Lower leg skin (tissue), 3 donors: ENCODE data around the gene BMP7.

Experiments used
- POLR2A ChIP-seq, 2 donors: fragments of 450-650 bp; IDR thresholded peaks; one replicate each; pipeline ENCODE4 v1.6.1; 2016 to 2017; ENCODE audit warnings: antibody characterized with exemption in 2 of 2, mild to moderate bottlenecking in 1 of 2, moderate library complexity in 1 of 2
- TF ChIP-seq, protein P1 (sequence below), 3 donors: fragments of 450-650 bp; IDR thresholded peaks; one replicate each; pipeline ENCODE4 v1.5.1; 2016; ENCODE audit warnings: antibody characterized with exemption in 3 of 3, mild to moderate bottlenecking in 3 of 3, moderate library complexity in 2 of 3

GRCh38 chr20:57175397-57176010 lies 90.9 kb downstream of the BMP7 start:
- TF ChIP-seq, protein P1, sequence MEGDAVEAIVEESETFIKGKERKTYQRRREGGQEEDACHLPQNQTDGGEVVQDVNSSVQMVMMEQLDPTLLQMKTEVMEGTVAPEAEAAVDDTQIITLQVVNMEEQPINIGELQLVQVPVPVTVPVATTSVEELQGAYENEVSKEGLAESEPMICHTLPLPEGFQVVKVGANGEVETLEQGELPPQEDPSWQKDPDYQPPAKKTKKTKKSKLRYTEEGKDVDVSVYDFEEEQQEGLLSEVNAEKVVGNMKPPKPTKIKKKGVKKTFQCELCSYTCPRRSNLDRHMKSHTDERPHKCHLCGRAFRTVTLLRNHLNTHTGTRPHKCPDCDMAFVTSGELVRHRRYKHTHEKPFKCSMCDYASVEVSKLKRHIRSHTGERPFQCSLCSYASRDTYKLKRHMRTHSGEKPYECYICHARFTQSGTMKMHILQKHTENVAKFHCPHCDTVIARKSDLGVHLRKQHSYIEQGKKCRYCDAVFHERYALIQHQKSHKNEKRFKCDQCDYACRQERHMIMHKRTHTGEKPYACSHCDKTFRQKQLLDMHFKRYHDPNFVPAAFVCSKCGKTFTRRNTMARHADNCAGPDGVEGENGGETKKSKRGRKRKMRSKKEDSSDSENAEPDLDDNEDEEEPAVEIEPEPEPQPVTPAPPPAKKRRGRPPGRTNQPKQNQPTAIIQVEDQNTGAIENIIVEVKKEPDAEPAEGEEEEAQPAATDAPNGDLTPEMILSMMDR (IDR thresholded peaks at IDR 0.05) = no peak
- TF ChIP-seq POLR2A (IDR thresholded peaks at IDR 0.05) = no peak
